ENCODE data around the gene PCYT1A. TPM values are rescaled to one million over a fixed set of nuclear protein-coding genes. Genes with fewer than 3 reads are reported as not detected.
A peak's percentile ranks its signal among the peaks of the same experiment; 100 is the strongest.
"Not testable (repeated sequence)": the region's sequence is repeated elsewhere in the genome, so short reads cannot be mapped to it uniquely, and the experiment has no call there.

PCYT1A gene
- total and polyA plus RNA-seq, 2 experiments from 2014 or later: 38.3 to 96.3 TPM

DNA sequence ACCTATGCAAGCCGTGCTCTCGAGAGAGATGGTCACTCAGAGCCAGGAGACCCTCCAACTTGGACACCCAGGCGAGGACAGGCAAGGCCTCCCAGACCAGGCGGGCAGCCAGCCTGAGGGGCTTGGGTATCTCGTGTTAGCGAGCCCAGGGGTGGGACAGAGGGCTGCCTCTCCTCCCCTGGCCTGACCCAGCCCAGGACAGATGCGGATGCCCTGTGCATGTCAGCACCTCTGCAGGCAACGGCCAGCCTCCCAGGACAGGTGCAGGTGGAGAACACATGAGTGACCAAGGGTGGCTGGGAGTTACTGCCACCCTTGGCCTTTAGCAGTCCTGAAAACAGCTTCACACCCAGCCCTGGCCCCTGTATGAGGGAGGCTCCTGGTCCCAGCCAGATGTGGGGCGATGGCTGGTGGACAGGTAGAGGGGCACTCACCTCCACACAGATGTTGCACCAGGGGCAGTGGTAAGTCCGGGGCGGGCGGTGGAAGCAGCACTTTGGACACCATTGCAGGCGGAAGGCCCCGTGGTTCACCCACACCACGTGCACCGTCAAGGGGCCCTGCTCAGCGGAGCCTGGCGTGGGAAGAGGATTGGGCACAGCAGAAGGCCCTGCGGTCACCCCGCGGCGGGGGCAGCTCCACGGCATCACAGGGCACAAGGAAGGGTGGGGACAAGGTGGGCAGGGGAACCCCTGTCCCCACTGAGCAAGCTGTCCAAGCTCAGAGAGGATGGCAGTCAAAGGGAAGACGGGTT lies 78.4 kb downstream of the PCYT1A start:
- Histone ChIP-seq H3K4me3 (no peak overlapping the region), H3K9me3 (ENCODE audit: low read depth) (no peaks in the 10 kb centered on the region), H3K79me2 (ENCODE audit: insufficient read depth) (no peaks in the 10 kb centered on the region), H3K9ac (no peak overlapping the region), H3K36me3 (ENCODE audit: low read depth) (no peaks in the 10 kb centered on the region), H3K4me2 (ENCODE audit: unreplicated experiment) (no peak overlapping the region), H3K9me2 (ENCODE audit: insufficient read depth) (no peaks in the 10 kb centered on the region), H3K4me1 (ENCODE audit: insufficient read depth) (no peaks in the 10 kb centered on the region), H4K20me1 (ENCODE audit: insufficient read depth) (no peaks in the 10 kb centered on the region), H2AFZ (no peak overlapping the region), H3K27ac (no peak overlapping the region), H3K27me3 (replicated peaks; ENCODE audit: insufficient read depth) (no peaks in the 10 kb centered on the region), H3F3A (ENCODE audit: insufficient read depth) (no peaks in the 10 kb centered on the region)
- in situ Hi-C loops (cut with MboI): no loop called here
- TF ChIP-seq EZH2phosphoT487 (IDR thresholded peaks at IDR 0.05; ENCODE audit: insufficient read depth, low read depth) (no peak), EZH2 (IDR thresholded peaks at IDR 0.05; ENCODE audit: insufficient read depth, poor library complexity, severe bottlenecking) (no peak)
- WGBS, 2 experiments (ENCODE audit: low coverage in 1 of 2, low lambda C conversion rate in 2 of 2, missing lambda C conversion rate in 2 of 2): 88 to 89% methylated on average over 21 to 23 of the region's 24 CpGs
- DNase-seq: no peak

- H3K36me3 ChIP-seq (ENCODE audit: low read depth): no peaks in the 10 kb centered on the region
- H3K9ac ChIP-seq: no peak overlapping the region
- H3K4me3 ChIP-seq: peak overlapping the region; percentile 37; the same call in 1 of the 2 replicates
- peak; percentile 38 for DNase-seq
- 0 out of 2 replicates have a peak overlapping the region, but pooled peaks have one; percentile 50 for H2AFZ ChIP-seq
- TF ChIP-seq EZH2phosphoT487 (IDR thresholded peaks at IDR 0.05; ENCODE audit: insufficient read depth, low read depth): no peak
- WGBS, 2 experiments (ENCODE audit: low coverage in 1 of 2, low lambda C conversion rate in 2 of 2, missing lambda C conversion rate in 2 of 2): 43 to 57% methylated on average over 30 to 49 of the region's 49 CpGs
- H3K79me2 ChIP-seq (ENCODE audit: insufficient read depth): no peaks in the 10 kb centered on the region
- H3K9me2 ChIP-seq (ENCODE audit: insufficient read depth): no peaks in the 10 kb centered on the region
- no peaks in the 10 kb centered on the region for H3K27me3 ChIP-seq (replicated peaks; ENCODE audit: insufficient read depth)
- no peak overlapping the region for H3K4me2 ChIP-seq (ENCODE audit: unreplicated experiment)
- no peaks in the 10 kb centered on the region for H3K9me3 ChIP-seq (ENCODE audit: low read depth)
- no peak overlapping the region for H3K27ac ChIP-seq
- no peaks in the 10 kb centered on the region for H3K4me1 ChIP-seq (ENCODE audit: insufficient read depth)
- H3F3A ChIP-seq (ENCODE audit: insufficient read depth): no peaks in the 10 kb centered on the region
- in situ Hi-C loops (cut with MboI): no loop called here
- no peaks in the 10 kb centered on the region for H4K20me1 ChIP-seq (ENCODE audit: insufficient read depth)
These were observed 79.5 kb downstream of the PCYT1A start for GRCh38 chr3:196207833-196208607.

DNA sequence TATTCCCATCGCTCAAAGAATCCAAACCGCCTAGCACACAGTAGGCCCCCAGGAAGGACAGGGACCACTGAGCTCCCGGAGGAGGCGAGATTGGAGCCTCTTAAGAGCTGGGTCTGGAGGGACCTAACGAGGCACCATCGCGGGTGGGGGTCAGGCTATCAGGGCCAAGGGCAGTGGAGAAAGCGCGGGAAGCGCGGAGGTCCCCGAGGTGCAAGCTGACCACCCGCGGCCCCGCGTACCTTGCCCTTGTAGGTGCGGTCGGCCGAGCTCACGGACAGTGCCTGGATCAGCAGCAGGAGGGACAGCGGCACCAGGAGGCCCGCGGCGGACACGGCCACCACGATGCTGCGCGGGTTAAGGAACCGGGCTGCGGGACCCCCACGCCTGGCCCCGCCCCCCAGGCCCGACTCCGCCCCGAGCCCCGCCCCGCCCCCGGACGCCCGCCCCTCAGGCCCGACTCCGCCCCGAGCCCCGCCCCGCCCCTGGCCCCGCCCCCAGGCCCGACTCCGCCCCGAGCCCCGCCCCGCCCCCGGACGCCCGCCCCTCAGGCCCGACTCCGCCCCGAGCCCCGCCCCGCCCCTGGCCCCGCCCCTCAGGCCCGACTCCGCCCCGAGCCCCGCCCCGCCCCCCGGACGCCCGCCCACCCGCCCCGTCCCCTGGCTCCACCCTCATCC lies 80.2 kb downstream of the PCYT1A start:
- no peaks in the 10 kb centered on the region for H3K36me3 ChIP-seq (ENCODE audit: low read depth)
- H3K9me3 ChIP-seq (ENCODE audit: low read depth): no peaks in the 10 kb centered on the region
- no peak overlapping the region for H2AFZ ChIP-seq
- TF ChIP-seq EZH2 (IDR thresholded peaks at IDR 0.05; ENCODE audit: insufficient read depth, poor library complexity, severe bottlenecking): no peak
- TF ChIP-seq EZH2phosphoT487 (IDR thresholded peaks at IDR 0.05; ENCODE audit: insufficient read depth, low read depth): no peak
- no peak overlapping the region for H3K9ac ChIP-seq
- DNase-seq: no peak
- H3K27me3 ChIP-seq (replicated peaks; ENCODE audit: insufficient read depth): no peaks in the 10 kb centered on the region
- no peak overlapping the region for H3K4me3 ChIP-seq
- WGBS, 2 experiments (ENCODE audit: low coverage in 1 of 2, low lambda C conversion rate in 2 of 2, missing lambda C conversion rate in 2 of 2): 46 to 50% methylated on average over 15 to 30 of the region's 70 CpGs
- in situ Hi-C loops (cut with MboI): no loop called here
- no peak overlapping the region for H3K4me2 ChIP-seq (ENCODE audit: unreplicated experiment)
- no peaks in the 10 kb centered on the region for H3F3A ChIP-seq (ENCODE audit: insufficient read depth)
- no peaks in the 10 kb centered on the region for H3K79me2 ChIP-seq (ENCODE audit: insufficient read depth)
- no peak overlapping the region for H3K27ac ChIP-seq
- no peaks in the 10 kb centered on the region for H4K20me1 ChIP-seq (ENCODE audit: insufficient read depth)
- H3K4me1 ChIP-seq (ENCODE audit: insufficient read depth): no peaks in the 10 kb centered on the region
- H3K9me2 ChIP-seq (ENCODE audit: insufficient read depth): no peaks in the 10 kb centered on the region

DNA sequence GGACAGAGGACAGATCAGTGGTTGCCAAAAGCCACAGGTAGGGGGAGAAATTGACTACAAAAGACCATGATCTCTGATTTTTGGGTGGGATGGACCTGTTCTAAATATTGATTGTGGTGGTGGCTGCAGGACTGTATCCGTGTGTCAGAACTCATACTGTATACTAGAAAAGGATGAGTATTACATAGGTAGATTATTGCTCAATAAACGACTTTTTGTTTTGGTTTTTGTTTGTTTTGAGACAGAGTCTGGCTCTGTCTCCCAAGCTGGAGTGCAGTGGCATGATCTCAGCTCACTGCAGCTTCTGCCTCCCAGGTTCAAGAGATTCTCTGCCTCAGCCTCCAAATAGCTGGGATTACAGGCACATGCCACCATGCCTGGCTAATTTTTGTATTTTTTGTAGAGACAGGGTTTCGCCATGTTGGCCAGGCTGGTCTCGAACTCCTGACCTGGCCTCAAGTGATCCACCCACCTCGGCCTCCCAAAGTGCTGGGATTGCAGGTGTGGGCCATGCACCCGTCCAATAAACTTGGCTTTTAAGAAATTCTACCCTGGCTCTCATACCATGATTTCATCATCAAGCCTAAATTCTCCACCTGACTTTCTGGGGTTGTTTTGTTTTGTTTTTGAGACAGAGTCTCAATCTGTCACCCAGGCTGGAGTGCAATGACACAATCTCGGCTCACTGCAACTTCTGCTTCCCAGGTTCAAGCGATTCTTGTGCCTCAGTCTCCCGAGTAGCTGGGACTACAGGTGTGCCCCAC lies 81.9 kb downstream of the PCYT1A start:
- H3K9me3 ChIP-seq (ENCODE audit: low read depth); H3K27ac ChIP-seq; H3K9me2 ChIP-seq (ENCODE audit: insufficient read depth); H2AFZ ChIP-seq; DNase-seq; H3K4me3 ChIP-seq; H3K79me2 ChIP-seq (ENCODE audit: insufficient read depth); H3K9ac ChIP-seq; H3K27me3 ChIP-seq (replicated peaks; ENCODE audit: insufficient read depth); H3K4me1 ChIP-seq (ENCODE audit: insufficient read depth); H3K36me3 ChIP-seq (ENCODE audit: low read depth); H4K20me1 ChIP-seq (ENCODE audit: insufficient read depth); in situ Hi-C loops (cut with MboI); H3K4me2 ChIP-seq (ENCODE audit: unreplicated experiment); H3F3A ChIP-seq (ENCODE audit: insufficient read depth): not testable (repeated sequence)
- WGBS, 2 experiments (ENCODE audit: low coverage in 1 of 2, low lambda C conversion rate in 2 of 2, missing lambda C conversion rate in 2 of 2): 75 to 83% methylated on average over 9 of the region's 9 CpGs

Measured in GM23248 (cell line).